ENCODE measurements around the gene C17orf67.

DNA sequence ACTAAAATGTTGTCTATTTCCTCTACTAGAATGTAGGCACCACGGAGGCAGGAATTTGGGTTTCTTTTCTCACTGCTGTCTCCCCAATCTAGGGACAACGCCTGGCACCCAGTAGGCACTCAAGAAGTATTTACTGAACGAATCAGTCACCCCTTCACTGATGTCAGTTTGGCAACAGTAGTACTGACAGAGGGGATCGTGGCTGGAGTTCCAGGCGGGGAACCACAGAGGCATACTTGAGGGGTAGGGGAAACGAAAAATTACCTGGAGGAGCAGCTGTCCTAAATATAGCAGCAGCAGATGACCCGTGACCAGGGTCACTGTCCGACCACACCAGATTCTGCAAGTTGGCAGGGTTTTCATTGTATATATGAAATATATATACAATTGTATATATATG is 46.9 kb upstream of the C17orf67 start:
- TF ChIP-seq, protein P1, sequence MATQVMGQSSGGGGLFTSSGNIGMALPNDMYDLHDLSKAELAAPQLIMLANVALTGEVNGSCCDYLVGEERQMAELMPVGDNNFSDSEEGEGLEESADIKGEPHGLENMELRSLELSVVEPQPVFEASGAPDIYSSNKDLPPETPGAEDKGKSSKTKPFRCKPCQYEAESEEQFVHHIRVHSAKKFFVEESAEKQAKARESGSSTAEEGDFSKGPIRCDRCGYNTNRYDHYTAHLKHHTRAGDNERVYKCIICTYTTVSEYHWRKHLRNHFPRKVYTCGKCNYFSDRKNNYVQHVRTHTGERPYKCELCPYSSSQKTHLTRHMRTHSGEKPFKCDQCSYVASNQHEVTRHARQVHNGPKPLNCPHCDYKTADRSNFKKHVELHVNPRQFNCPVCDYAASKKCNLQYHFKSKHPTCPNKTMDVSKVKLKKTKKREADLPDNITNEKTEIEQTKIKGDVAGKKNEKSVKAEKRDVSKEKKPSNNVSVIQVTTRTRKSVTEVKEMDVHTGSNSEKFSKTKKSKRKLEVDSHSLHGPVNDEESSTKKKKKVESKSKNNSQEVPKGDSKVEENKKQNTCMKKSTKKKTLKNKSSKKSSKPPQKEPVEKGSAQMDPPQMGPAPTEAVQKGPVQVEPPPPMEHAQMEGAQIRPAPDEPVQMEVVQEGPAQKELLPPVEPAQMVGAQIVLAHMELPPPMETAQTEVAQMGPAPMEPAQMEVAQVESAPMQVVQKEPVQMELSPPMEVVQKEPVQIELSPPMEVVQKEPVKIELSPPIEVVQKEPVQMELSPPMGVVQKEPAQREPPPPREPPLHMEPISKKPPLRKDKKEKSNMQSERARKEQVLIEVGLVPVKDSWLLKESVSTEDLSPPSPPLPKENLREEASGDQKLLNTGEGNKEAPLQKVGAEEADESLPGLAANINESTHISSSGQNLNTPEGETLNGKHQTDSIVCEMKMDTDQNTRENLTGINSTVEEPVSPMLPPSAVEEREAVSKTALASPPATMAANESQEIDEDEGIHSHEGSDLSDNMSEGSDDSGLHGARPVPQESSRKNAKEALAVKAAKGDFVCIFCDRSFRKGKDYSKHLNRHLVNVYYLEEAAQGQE (IDR thresholded peaks at IDR 0.05): no peak
- TF ChIP-seq, protein P2, sequence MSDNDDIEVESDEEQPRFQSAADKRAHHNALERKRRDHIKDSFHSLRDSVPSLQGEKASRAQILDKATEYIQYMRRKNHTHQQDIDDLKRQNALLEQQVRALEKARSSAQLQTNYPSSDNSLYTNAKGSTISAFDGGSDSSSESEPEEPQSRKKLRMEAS (IDR thresholded peaks at IDR 0.05): no peak
- TF ChIP-seq, protein P3, sequence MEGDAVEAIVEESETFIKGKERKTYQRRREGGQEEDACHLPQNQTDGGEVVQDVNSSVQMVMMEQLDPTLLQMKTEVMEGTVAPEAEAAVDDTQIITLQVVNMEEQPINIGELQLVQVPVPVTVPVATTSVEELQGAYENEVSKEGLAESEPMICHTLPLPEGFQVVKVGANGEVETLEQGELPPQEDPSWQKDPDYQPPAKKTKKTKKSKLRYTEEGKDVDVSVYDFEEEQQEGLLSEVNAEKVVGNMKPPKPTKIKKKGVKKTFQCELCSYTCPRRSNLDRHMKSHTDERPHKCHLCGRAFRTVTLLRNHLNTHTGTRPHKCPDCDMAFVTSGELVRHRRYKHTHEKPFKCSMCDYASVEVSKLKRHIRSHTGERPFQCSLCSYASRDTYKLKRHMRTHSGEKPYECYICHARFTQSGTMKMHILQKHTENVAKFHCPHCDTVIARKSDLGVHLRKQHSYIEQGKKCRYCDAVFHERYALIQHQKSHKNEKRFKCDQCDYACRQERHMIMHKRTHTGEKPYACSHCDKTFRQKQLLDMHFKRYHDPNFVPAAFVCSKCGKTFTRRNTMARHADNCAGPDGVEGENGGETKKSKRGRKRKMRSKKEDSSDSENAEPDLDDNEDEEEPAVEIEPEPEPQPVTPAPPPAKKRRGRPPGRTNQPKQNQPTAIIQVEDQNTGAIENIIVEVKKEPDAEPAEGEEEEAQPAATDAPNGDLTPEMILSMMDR (IDR thresholded peaks at IDR 0.05; ENCODE audit: low read depth, low read length, missing input control): no peak
- TF ChIP-seq TAF1 (conservative IDR thresholded peaks at IDR 0.05) (no peak), YY1 (IDR thresholded peaks at IDR 0.05) (no peak), JUND (IDR thresholded peaks at IDR 0.05) (no peak)
- TF ChIP-seq, protein P4, sequence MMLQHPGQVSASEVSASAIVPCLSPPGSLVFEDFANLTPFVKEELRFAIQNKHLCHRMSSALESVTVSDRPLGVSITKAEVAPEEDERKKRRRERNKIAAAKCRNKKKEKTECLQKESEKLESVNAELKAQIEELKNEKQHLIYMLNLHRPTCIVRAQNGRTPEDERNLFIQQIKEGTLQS (IDR thresholded peaks at IDR 0.05): no peak
